Measurements from ENCODE around the gene ZNF474. TPM values are rescaled to one million over a fixed set of nuclear protein-coding genes. Genes with fewer than 3 reads are reported as not detected.

ZNF474 gene
- total and polyA plus RNA-seq, 7 experiments from 2014 or later: 0.24 TPM; not detected in 4

- Mint-ChIP-seq H3K27me3 (peaks cover 0 to 10% (median 0%) of the 10 kb centered on the region in 5 donors), H3K27ac (peak overlapping the region in 1 of 9 donors; percentile 18), H3K36me3 (no peaks in the 10 kb centered on the region), H3K4me3 (no peak overlapping the region), H3K9me3 (peaks cover 0 to 1% (median 0%) of the 10 kb centered on the region in 11 donors), H3K4me1 (peaks cover 0 to 26% (median 9%) of the 10 kb centered on the region in 7 donors)
- ChIA-PET CTCF (no interaction called here), POLR2A (no interaction called here)
- H3K27ac ChIP-seq (ENCODE audit: low read depth, low read length): no peak overlapping the region
- intact Hi-C loops (cut with micrococcal nuclease): loop anchor here in 1 of 2 donors (5.0 kb wide), 1 partner anchor 190 kb away; the partner anchor contains the start of gene SRFBP1
- ATAC-seq (no peak), DNase-seq (no peak)
- H3K27me3 ChIP-seq (ENCODE audit: control insufficient read depth in 2 of 2, insufficient read depth in 2 of 2, low read length in 2 of 2): no peaks in the 10 kb centered on the region
- H3K4me3 ChIP-seq (ENCODE audit: low read length): no peak overlapping the region
- no peaks in the 10 kb centered on the region for H3K4me1 ChIP-seq (ENCODE audit: control insufficient read depth in 2 of 2, insufficient read depth in 2 of 2, low read length in 2 of 2)
- H3K36me3 ChIP-seq (ENCODE audit: control insufficient read depth in 2 of 3, insufficient read depth in 3 of 3, low read length in 3 of 3): no peaks in the 10 kb centered on the region
- no peaks in the 10 kb centered on the region for H3K9me3 ChIP-seq (ENCODE audit: control insufficient read depth in 2 of 3, low read length in 3 of 3)
Observed at GRCh38 chr5:122152266-122152900, 23.0 kb downstream of the ZNF474 start.

DNA sequence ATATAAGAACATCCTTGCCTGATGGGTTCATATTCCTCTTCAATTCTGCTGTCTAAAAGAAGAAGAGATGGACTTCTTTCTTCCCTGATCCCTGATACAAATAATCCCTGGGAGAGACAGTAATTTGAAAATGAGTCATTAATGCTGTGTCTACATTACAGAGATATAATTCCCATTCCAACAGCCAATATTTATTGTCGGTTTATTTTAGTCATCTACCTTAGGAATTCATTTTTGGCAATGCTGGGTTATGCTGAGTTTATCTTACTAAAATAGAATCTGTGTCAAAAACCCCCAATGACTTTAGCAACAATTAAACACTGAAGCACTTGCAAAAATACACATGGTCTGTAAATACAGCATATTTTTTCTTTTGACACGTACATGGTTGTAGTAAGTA lies 23.9 kb downstream of the ZNF474 start:
- Mint-ChIP-seq H3K27ac (peak overlapping the region in 1 of 9 donors; percentile 51), H3K36me3 (no peaks in the 10 kb centered on the region), H3K4me3 (peak overlapping the region in 2 of 10 donors; percentile 6 to 56), H3K27me3 (peaks cover 0 to 1% (median 0%) of the 10 kb centered on the region in 5 donors), H3K9me3 (peaks cover 0 to 1% (median 0%) of the 10 kb centered on the region in 11 donors), H3K4me1 (peaks cover 0 to 26% (median 9%) of the 10 kb centered on the region in 7 donors)
- no peaks in the 10 kb centered on the region for H3K4me1 ChIP-seq (ENCODE audit: control insufficient read depth in 2 of 2, insufficient read depth in 2 of 2, low read length in 2 of 2)
- DNase-seq: no peak
- ATAC-seq: no peak
- H3K27me3 ChIP-seq (ENCODE audit: control insufficient read depth in 2 of 2, insufficient read depth in 2 of 2, low read length in 2 of 2): no peaks in the 10 kb centered on the region
- no peak overlapping the region for H3K4me3 ChIP-seq (ENCODE audit: low read length)
- no peak overlapping the region for H3K27ac ChIP-seq (ENCODE audit: low read depth, low read length)
- intact Hi-C loops (cut with micrococcal nuclease): loop anchor here in 1 of 2 donors (5.0 kb wide), 1 partner anchor 191 kb away; the partner anchor contains the start of gene SRFBP1
- H3K36me3 ChIP-seq (ENCODE audit: control insufficient read depth in 2 of 3, insufficient read depth in 3 of 3, low read length in 3 of 3): no peaks in the 10 kb centered on the region
- ChIA-PET CTCF (no interaction called here), POLR2A (no interaction called here)
- no peaks in the 10 kb centered on the region for H3K9me3 ChIP-seq (ENCODE audit: control insufficient read depth in 2 of 3, low read length in 3 of 3)

GRCh38 chr5:122153774-122154173 lies 24.4 kb downstream of the ZNF474 start:
- intact Hi-C loops (cut with micrococcal nuclease): loop anchor here in 1 of 2 donors (5.0 kb wide), 1 partner anchor 191 kb away; the partner anchor contains the start of gene SRFBP1
- no peaks in the 10 kb centered on the region for H3K27me3 ChIP-seq (ENCODE audit: control insufficient read depth in 2 of 2, insufficient read depth in 2 of 2, low read length in 2 of 2)
- no peaks in the 10 kb centered on the region for H3K36me3 ChIP-seq (ENCODE audit: control insufficient read depth in 2 of 3, insufficient read depth in 3 of 3, low read length in 3 of 3)
- peak overlapping the region in 2 of 9 donors; percentile 23 to 51 for H3K27ac Mint-ChIP-seq
- ChIA-PET POLR2A (no interaction called here), CTCF (no interaction called here)
- peak in 1 of 9 donors; percentile 1 for DNase-seq
- no peak overlapping the region for H3K4me3 ChIP-seq (ENCODE audit: low read length)
- peaks cover 0 to 1% (median 0%) of the 10 kb centered on the region in 11 donors for H3K9me3 Mint-ChIP-seq
- H3K9me3 ChIP-seq (ENCODE audit: control insufficient read depth in 2 of 3, low read length in 3 of 3): no peaks in the 10 kb centered on the region
- no peaks in the 10 kb centered on the region for H3K27me3 Mint-ChIP-seq
- no peak for ATAC-seq
- H3K4me3 Mint-ChIP-seq: peak overlapping the region in 5 of 10 donors; percentile 6 to 56 (median 26)
- H3K27ac ChIP-seq (ENCODE audit: low read depth, low read length): no peak overlapping the region
- no peaks in the 10 kb centered on the region for H3K4me1 ChIP-seq (ENCODE audit: control insufficient read depth in 2 of 2, insufficient read depth in 2 of 2, low read length in 2 of 2)
- peaks cover 0 to 26% (median 9%) of the 10 kb centered on the region in 7 donors for H3K4me1 Mint-ChIP-seq
- H3K36me3 Mint-ChIP-seq: no peaks in the 10 kb centered on the region

GRCh38 chr5:122154491-122154890 lies 25.1 kb downstream of the ZNF474 start:
- Histone ChIP-seq H3K4me1 (ENCODE audit: control insufficient read depth in 2 of 2, insufficient read depth in 2 of 2, low read length in 2 of 2) (no peaks in the 10 kb centered on the region), H3K27me3 (ENCODE audit: control insufficient read depth in 2 of 2, insufficient read depth in 2 of 2, low read length in 2 of 2) (no peaks in the 10 kb centered on the region), H3K9me3 (ENCODE audit: control insufficient read depth in 2 of 3, low read length in 3 of 3) (no peaks in the 10 kb centered on the region), H3K4me3 (ENCODE audit: low read length) (no peak overlapping the region), H3K36me3 (ENCODE audit: control insufficient read depth in 2 of 3, insufficient read depth in 3 of 3, low read length in 3 of 3) (no peaks in the 10 kb centered on the region), H3K27ac (ENCODE audit: low read depth, low read length) (no peak overlapping the region)
- H3K4me1 Mint-ChIP-seq: peaks cover 0 to 26% (median 9%) of the 10 kb centered on the region in 7 donors
- ChIA-PET CTCF (no interaction called here), POLR2A (no interaction called here)
- ATAC-seq (no peak), DNase-seq (no peak)
- no peaks in the 10 kb centered on the region for H3K27me3 Mint-ChIP-seq
- no peak overlapping the region for H3K27ac Mint-ChIP-seq
- no peak overlapping the region for H3K4me3 Mint-ChIP-seq
- no peaks in the 10 kb centered on the region for H3K9me3 Mint-ChIP-seq
- no peaks in the 10 kb centered on the region for H3K36me3 Mint-ChIP-seq
- intact Hi-C loops (cut with micrococcal nuclease): loop anchor here in 1 of 2 donors (5.0 kb wide), 1 partner anchor 192 kb away; the partner anchor contains the start of gene SRFBP1

DNA sequence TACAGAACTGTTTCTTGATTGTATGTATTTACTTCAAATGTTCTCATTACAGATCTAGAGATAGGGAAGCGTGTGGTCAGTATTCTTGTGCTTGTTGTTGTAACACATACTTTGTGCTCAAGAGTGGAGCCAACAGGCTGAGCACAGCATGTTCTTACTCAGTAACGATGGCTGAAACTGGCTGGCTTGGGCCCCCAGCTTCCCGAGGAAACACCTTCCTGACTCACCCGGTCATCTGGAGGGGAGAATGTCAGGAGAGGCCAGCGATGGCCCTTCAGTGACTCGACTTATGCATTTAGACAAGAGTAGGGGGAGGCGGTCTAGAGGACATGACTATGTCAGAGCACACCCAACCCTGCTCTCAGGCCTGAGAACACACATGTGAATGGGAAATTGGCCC lies 25.6 kb downstream of the ZNF474 start:
- H3K27ac ChIP-seq (ENCODE audit: low read depth, low read length): no peak overlapping the region
- no peak overlapping the region for H3K4me3 Mint-ChIP-seq
- H3K9me3 Mint-ChIP-seq: no peaks in the 10 kb centered on the region
- H3K27ac Mint-ChIP-seq: peak overlapping the region in 1 of 9 donors; percentile 43
- H3K4me1 Mint-ChIP-seq: peaks cover 0 to 26% (median 9%) of the 10 kb centered on the region in 7 donors
- H3K4me3 ChIP-seq (ENCODE audit: low read length): no peak overlapping the region
- no peaks in the 10 kb centered on the region for H3K4me1 ChIP-seq (ENCODE audit: control insufficient read depth in 2 of 2, insufficient read depth in 2 of 2, low read length in 2 of 2)
- no peaks in the 10 kb centered on the region for H3K36me3 Mint-ChIP-seq
- no peaks in the 10 kb centered on the region for H3K27me3 ChIP-seq (ENCODE audit: control insufficient read depth in 2 of 2, insufficient read depth in 2 of 2, low read length in 2 of 2)
- DNase-seq (no peak), ATAC-seq (no peak)
- ChIA-PET POLR2A (no interaction called here), CTCF (no interaction called here)
- intact Hi-C loops (cut with micrococcal nuclease): loop anchor here in 1 of 2 donors (5.0 kb wide), 1 partner anchor 193 kb away; the partner anchor contains the start of gene SRFBP1
- no peaks in the 10 kb centered on the region for H3K27me3 Mint-ChIP-seq
- no peaks in the 10 kb centered on the region for H3K36me3 ChIP-seq (ENCODE audit: control insufficient read depth in 2 of 3, insufficient read depth in 3 of 3, low read length in 3 of 3)
- no peaks in the 10 kb centered on the region for H3K9me3 ChIP-seq (ENCODE audit: control insufficient read depth in 2 of 3, low read length in 3 of 3)

- ChIA-PET POLR2A (no interaction called here), CTCF (no interaction called here)
- intact Hi-C loops (cut with micrococcal nuclease): no loop called here
- Histone ChIP-seq H3K4me1 (ENCODE audit: control insufficient read depth in 2 of 2, insufficient read depth in 2 of 2, low read length in 2 of 2) (no peaks in the 10 kb centered on the region), H3K36me3 (ENCODE audit: control insufficient read depth in 2 of 3, insufficient read depth in 3 of 3, low read length in 3 of 3) (no peaks in the 10 kb centered on the region), H3K27me3 (ENCODE audit: control insufficient read depth in 2 of 2, insufficient read depth in 2 of 2, low read length in 2 of 2) (no peaks in the 10 kb centered on the region), H3K4me3 (ENCODE audit: low read length) (no peak overlapping the region), H3K27ac (ENCODE audit: low read depth, low read length) (no peak overlapping the region), H3K9me3 (ENCODE audit: control insufficient read depth in 2 of 3, low read length in 3 of 3) (no peaks in the 10 kb centered on the region)
- H3K27ac Mint-ChIP-seq: no peak overlapping the region
- no peak for ATAC-seq
- H3K36me3 Mint-ChIP-seq: no peaks in the 10 kb centered on the region
- H3K4me3 Mint-ChIP-seq: no peak overlapping the region
- H3K9me3 Mint-ChIP-seq: no peaks in the 10 kb centered on the region
- no peak for DNase-seq
- peaks cover 0 to 26% (median 9%) of the 10 kb centered on the region in 7 donors for H3K4me1 Mint-ChIP-seq
- no peaks in the 10 kb centered on the region for H3K27me3 Mint-ChIP-seq
Observed at GRCh38 chr5:122155546-122155945, 26.2 kb downstream of the ZNF474 start.

All from naive thymus-derived CD4-positive, alpha-beta T cell (primary cell).